HG02763 (cell line): ENCODE results near the gene CARS2.

Source experiments
- ATAC-seq: cut with Tn5 transposase; IDR thresholded peaks from one replicate; pipeline ENCODE4 v1.9.1; 2021; ENCODE audit warnings: mild to moderate bottlenecking, moderate library complexity; ENCODE audit not compliant: unreplicated experiment

The CARS2 gene

GRCh38 chr13:110653851-110654250, 52.1 kb downstream of the CARS2 start:
- ATAC-seq: no peak

GRCh38 chr13:110653271-110653670, 52.6 kb downstream of the CARS2 start:
- ATAC-seq: no peak

- no peak for ATAC-seq
Observed at GRCh38 chr13:110652764-110653163, 53.2 kb downstream of the CARS2 start.

GRCh38 chr13:110652231-110652730, 53.6 kb downstream of the CARS2 start:
- ATAC-seq: no peak

GRCh38 chr13:110651726-110652230, 54.1 kb downstream of the CARS2 start:
- no peak for ATAC-seq

- ATAC-seq: no peak
Observed at GRCh38 chr13:110651271-110651670, 54.6 kb downstream of the CARS2 start.

GRCh38 chr13:110650436-110650835, 55.5 kb downstream of the CARS2 start:
- ATAC-seq: no peak

- ATAC-seq: no peak
Observed at GRCh38 chr13:110649551-110649950, 56.4 kb downstream of the CARS2 start.

GRCh38 chr13:110648848-110649421, 57.0 kb downstream of the CARS2 start:
- ATAC-seq: no peak

GRCh38 chr13:110648146-110648819, 57.6 kb downstream of the CARS2 start:
- ATAC-seq: no peak

- ATAC-seq: no peak
Observed at GRCh38 chr13:110647365-110647737, 58.6 kb downstream of the CARS2 start.

- no peak for ATAC-seq
Observed at GRCh38 chr13:110646442-110647364, 59.2 kb downstream of the CARS2 start.

GRCh38 chr13:110645750-110646149, 60.2 kb downstream of the CARS2 start:
- no peak for ATAC-seq

GRCh38 chr13:110644892-110645521, 60.9 kb downstream of the CARS2 start:
- ATAC-seq: peak; percentile 68

- no peak for ATAC-seq
Observed at GRCh38 chr13:110643768-110644421, 62.0 kb downstream of the CARS2 start.

GRCh38 chr13:110643324-110643723, 62.6 kb downstream of the CARS2 start:
- no peak for ATAC-seq

GRCh38 chr13:110642291-110642981, 63.5 kb downstream of the CARS2 start:
- ATAC-seq: no peak

GRCh38 chr13:110641055-110642015, 64.6 kb downstream of the CARS2 start:
- no peak for ATAC-seq

- ATAC-seq: no peak
Observed at GRCh38 chr13:110640591-110641029, 65.3 kb downstream of the CARS2 start.
